ENCODE data around the gene TIMP2.
A peak's percentile ranks its signal among the peaks of the same experiment; 100 is the strongest.

TIMP2 gene

GRCh38 chr17:78838574-78839005 lies 86.6 kb downstream of the TIMP2 start:
- Histone ChIP-seq H3K27ac (no peak overlapping the region), H3K4me3 (peak overlapping the region in 1 of 2 donors; percentile 92), H3K4me1 (peaks cover 0 to 29% (median 21%) of the 10 kb centered on the region in 4 donors), H3K36me3 (peaks cover 40 to 45% (median 43%) of the 10 kb centered on the region in 3 donors), H3K9me3 (no peaks in the 10 kb centered on the region), H3K27me3 (no peaks in the 10 kb centered on the region)
- TF ChIP-seq CTCF (IDR thresholded peaks at IDR 0.05): no peak
- intact Hi-C loops (cut with DNase I; ENCODE audit: low total_unique reads): loop anchor here (2.0 kb wide), 1 partner anchor 56 kb away; the partner anchor contains the start of gene CYTH1
- DNase-seq: no peak

- Histone ChIP-seq H3K9me3 (no peaks in the 10 kb centered on the region), H3K4me3 (no peak overlapping the region), H3K4me1 (peaks cover 0 to 25% (median 18%) of the 10 kb centered on the region in 4 donors), H3K27ac (no peak overlapping the region), H3K36me3 (peaks cover 61 to 66% (median 62%) of the 10 kb centered on the region in 3 donors), H3K27me3 (no peaks in the 10 kb centered on the region)
- no peak for DNase-seq
- no peak for TF ChIP-seq CTCF (IDR thresholded peaks at IDR 0.05)
- intact Hi-C loops (cut with DNase I; ENCODE audit: low total_unique reads): no loop called here
Observed at GRCh38 chr17:78836420-78837021, 88.7 kb downstream of the TIMP2 start.

- Histone ChIP-seq H3K36me3 (peaks cover 68 to 85% (median 81%) of the 10 kb centered on the region in 3 donors), H3K27ac (no peak overlapping the region), H3K27me3 (no peaks in the 10 kb centered on the region), H3K9me3 (no peaks in the 10 kb centered on the region), H3K4me3 (no peak overlapping the region), H3K4me1 (peaks cover 0 to 20% (median 14%) of the 10 kb centered on the region in 4 donors)
- TF ChIP-seq CTCF (IDR thresholded peaks at IDR 0.05): no peak
- intact Hi-C loops (cut with DNase I; ENCODE audit: low total_unique reads): no loop called here
- no peak for DNase-seq
Observed at GRCh38 chr17:78834571-78834970, 90.6 kb downstream of the TIMP2 start.

GRCh38 chr17:78832541-78832810 lies 92.7 kb downstream of the TIMP2 start:
- peaks cover 0 to 2% (median 0%) of the 10 kb centered on the region in 4 donors for H3K4me1 ChIP-seq
- H3K27ac ChIP-seq: no peak overlapping the region

GRCh38 chr17:78831688-78832540 lies 93.3 kb downstream of the TIMP2 start:
- H3K36me3 ChIP-seq: peaks cover 86 to 100% (median 96%) of the 10 kb centered on the region in 3 donors

More at GRCh38 chr17:78832541-78832810, 92.7 kb downstream of the TIMP2 start:
- Histone ChIP-seq H3K27me3 (no peaks in the 10 kb centered on the region), H3K36me3 (peaks cover 86 to 100% (median 96%) of the 10 kb centered on the region in 3 donors), H3K9me3 (no peaks in the 10 kb centered on the region), H3K4me3 (no peak overlapping the region)
- TF ChIP-seq CTCF (IDR thresholded peaks at IDR 0.05): no peak
- DNase-seq: no peak
- intact Hi-C loops (cut with DNase I; ENCODE audit: low total_unique reads): no loop called here

More at GRCh38 chr17:78831688-78832540, 93.3 kb downstream of the TIMP2 start:
- no peaks in the 10 kb centered on the region for H3K27me3 ChIP-seq
- intact Hi-C loops (cut with DNase I; ENCODE audit: low total_unique reads): no loop called here
- TF ChIP-seq CTCF (IDR thresholded peaks at IDR 0.05): no peak
- no peaks in the 10 kb centered on the region for H3K4me1 ChIP-seq
- no peak overlapping the region for H3K4me3 ChIP-seq
- no peak overlapping the region for H3K27ac ChIP-seq
- H3K9me3 ChIP-seq: no peaks in the 10 kb centered on the region
- DNase-seq: no peak
